HEK293 (cell line): ENCODE results near the gene PRPF6.

Experiments used
- CTCF ChIP-seq: fragments of 450-650 bp; formaldehyde crosslinking; IDR thresholded peaks from 2 replicates; pipeline ENCODE4 v1.5.1; 2016; ENCODE audit warnings: missing biosample characterization, missing genetic modification characterization
- KLF16 ChIP-seq: fragments of 450-650 bp; formaldehyde crosslinking; IDR thresholded peaks from 2 replicates; pipeline ENCODE4 v1.5.1; 2017; ENCODE audit warnings: missing biosample characterization, missing genetic modification characterization
- REST ChIP-seq: fragments of 450-650 bp; formaldehyde crosslinking; IDR thresholded peaks from 2 replicates; pipeline ENCODE4 v1.5.1; 2016; ENCODE audit warnings: missing biosample characterization, missing genetic modification characterization

GRCh38 chr20:64010711-64011237, 29.8 kb downstream of the PRPF6 start:
- TF ChIP-seq CTCF (tag by site-specific recombination) (no peak), REST (no peak), KLF16 (tag by site-specific recombination) (no peak)
